Lower lobe of right lung (tissue), 2 donors: ENCODE measurements around the gene PVALB. TPM values are rescaled to one million over a fixed set of nuclear protein-coding genes. Genes with fewer than 3 reads are reported as not detected.

Source experiments
- ATAC-seq, 2 donors: fragments of 200-7000 bp; cut with Tn5 transposase; one replicate each; pipeline ENCODE4 v1.9.1; 2020 to 2022; ENCODE audit warnings: mild to moderate bottlenecking in 2 of 2, moderate library complexity in 2 of 2
- DNase-seq: peaks from one replicate; pipeline ENCODE4 v3.0.0-alpha.2; 2020
- H3K27ac ChIP-seq: fragments of 200-600 bp; one replicate; pipeline ENCODE4 v1.8.0; 2022
- H3K27me3 ChIP-seq: fragments of 200-600 bp; one replicate; pipeline ENCODE4 v1.8.0; 2022; ENCODE audit warnings: low read depth
- H3K36me3 ChIP-seq: fragments of 200-600 bp; one replicate; pipeline ENCODE4 v1.8.0; 2022; ENCODE audit warnings: mild to moderate bottlenecking
- H3K4me1 ChIP-seq: fragments of 200-600 bp; one replicate; pipeline ENCODE4 v1.8.0; 2022
- H3K4me3 ChIP-seq: fragments of 200-600 bp; one replicate; pipeline ENCODE4 v1.8.0; 2022; ENCODE audit warnings: mild to moderate bottlenecking
- H3K9me3 ChIP-seq: fragments of 200-600 bp; one replicate; pipeline ENCODE4 v1.8.0; 2022
- CTCF ChIP-seq: fragments of 200-600 bp; IDR thresholded peaks from one replicate; pipeline ENCODE4 v1.8.0; 2022; ENCODE audit warnings: antibody characterized with exemption, mild to moderate bottlenecking
- intact Hi-C: fragments of 100-400 bp; cut with DNase I; formaldehyde crosslinking; loops from one replicate; pipeline ENCODE4 v1.11.0; 2022
- total RNA-seq: library from RNA; stranded (reverse); fragmentation: NEBNext Ultra II Directional; extraction: Animal tissue kit (Norgen Biotek cat#: 25700); gene quantifications from one replicate; pipeline ENCODE4 v1.2.1, GENCODE V29; 2021
- donor health status: DM: no; HTN: yes; CAD: no; lungs with severe emphysema.

PVALB gene
- total RNA-seq, 1 donor from 2014 or later = 4.5 TPM

- no peaks in the 10 kb centered on the region for H3K9me3 ChIP-seq
- intact Hi-C loops = no loop called here
- no peaks in the 10 kb centered on the region for H3K36me3 ChIP-seq
- no peaks in the 10 kb centered on the region for H3K4me1 ChIP-seq
- DNase-seq (no peak), ATAC-seq (no peak)
- no peak overlapping the region for H3K27ac ChIP-seq
- TF ChIP-seq CTCF = no peak
- no peak overlapping the region for H3K4me3 ChIP-seq
- peaks cover 18% of the 10 kb centered on the region for H3K27me3 ChIP-seq
These were observed 20.2 kb downstream of the PVALB start for GRCh38 chr22:36796552-36797175.

- no peak for ATAC-seq
- no peaks in the 10 kb centered on the region for H3K36me3 ChIP-seq
- intact Hi-C loops = no loop called here
- H3K27me3 ChIP-seq = peaks cover 20% of the 10 kb centered on the region
- H3K4me3 ChIP-seq = no peak overlapping the region
- no peaks in the 10 kb centered on the region for H3K4me1 ChIP-seq
- H3K9me3 ChIP-seq = no peaks in the 10 kb centered on the region
- no peak for DNase-seq
- H3K27ac ChIP-seq = no peak overlapping the region
- TF ChIP-seq CTCF = no peak
These were observed 21.2 kb downstream of the PVALB start for GRCh38 chr22:36795633-36796032.

GRCh38 chr22:36790648-36791047 lies 26.2 kb downstream of the PVALB start:
- intact Hi-C loops = no loop called here
- Histone ChIP-seq H3K27ac (no peak overlapping the region), H3K4me1 (no peaks in the 10 kb centered on the region), H3K36me3 (no peaks in the 10 kb centered on the region), H3K4me3 (no peak overlapping the region), H3K9me3 (no peaks in the 10 kb centered on the region), H3K27me3 (peaks cover 49% of the 10 kb centered on the region)
- no peak for TF ChIP-seq CTCF
- ATAC-seq (no peak), DNase-seq (no peak)

- Histone ChIP-seq H3K4me1 (peaks cover under 1% of the 10 kb centered on the region), H3K9me3 (no peaks in the 10 kb centered on the region), H3K4me3 (no peak overlapping the region), H3K27me3 (peaks cover 48% of the 10 kb centered on the region), H3K27ac (no peak overlapping the region), H3K36me3 (no peaks in the 10 kb centered on the region)
- DNase-seq (no peak), ATAC-seq (peak in 1 of 2 donors; percentile 30)
- no peak for TF ChIP-seq CTCF
- intact Hi-C loops = loop anchor here (10.0 kb wide), 1 partner anchor 187 kb away; no protein-coding TSS in a partner anchor
These were observed 29.4 kb downstream of the PVALB start for GRCh38 chr22:36787204-36787988.

GRCh38 chr22:36783743-36784142 lies 33.1 kb downstream of the PVALB start:
- peaks cover 23% of the 10 kb centered on the region for H3K27me3 ChIP-seq
- intact Hi-C loops = loop anchor here (10.0 kb wide), 1 partner anchor 191 kb away; no protein-coding TSS in a partner anchor

More at GRCh38 chr22:36783743-36784142, 33.1 kb downstream of the PVALB start:
- Histone ChIP-seq H3K4me3 (no peak overlapping the region), H3K27ac (no peak overlapping the region), H3K4me1 (peaks cover 9% of the 10 kb centered on the region), H3K9me3 (no peaks in the 10 kb centered on the region), H3K36me3 (no peaks in the 10 kb centered on the region)
- ATAC-seq (no peak), DNase-seq (no peak)
- TF ChIP-seq CTCF = no peak
